Brain microvascular endothelial cell (primary cell): ENCODE data around the gene NDST3.

Source experiments
- DNase-seq: peaks from one replicate; pipeline ENCODE4 v3.0.0-alpha.2; 2020
- H3K27ac ChIP-seq: fragments of 250-450 bp; sonication (Bioruptor Pico); 2 replicates; pipeline ENCODE4 v1.5.1; 2020; ENCODE audit warnings: mild to moderate bottlenecking, moderate library complexity
- H3K27me3 ChIP-seq: fragments of 250-450 bp; sonication (Bioruptor Pico); replicated peaks from 2 replicates; pipeline ENCODE4 v1.5.1; 2020; ENCODE audit warnings: mild to moderate bottlenecking
- H3K36me3 ChIP-seq: fragments of 250-450 bp; sonication (Bioruptor Pico); replicated peaks from 2 replicates; pipeline ENCODE4 v1.5.1; 2020; ENCODE audit warnings: mild to moderate bottlenecking
- H3K4me3 ChIP-seq: 2 replicates; pipeline ENCODE4 v1.5.1; 2011; ENCODE audit warnings: low read depth, mild to moderate bottlenecking, control low read depth, low read length, moderate library complexity
- CTCF ChIP-seq: IDR thresholded peaks from 2 replicates; pipeline ENCODE4 v1.5.1; 2011; ENCODE audit warnings: low read depth, mild to moderate bottlenecking, moderate library complexity, low read length, control low read depth, inconsistent platforms; ENCODE audit errors: missing control alignments
- in situ Hi-C: cut with HindIII; loops from 2 replicates; pipeline ENCODE4 v1.10.0; 2017; ENCODE audit warnings: low sequenced_read_pairs, low pct_ligation_motif_present

The NDST3 gene

GRCh38 chr4:118268780-118269179 lies 234.5 kb downstream of the NDST3 start:
- in situ Hi-C loops: no loop called here
- no peak for TF ChIP-seq CTCF
- no peak overlapping the region for H3K27ac ChIP-seq

GRCh38 chr4:118270492-118270891 lies 236.2 kb downstream of the NDST3 start:
- in situ Hi-C loops: no loop called here
- H3K27me3 ChIP-seq: no peaks in the 10 kb centered on the region
- no peak for DNase-seq
- no peak overlapping the region for H3K4me3 ChIP-seq
- peak; percentile 14 for TF ChIP-seq CTCF
- H3K36me3 ChIP-seq: no peaks in the 10 kb centered on the region
- no peak overlapping the region for H3K27ac ChIP-seq

More at GRCh38 chr4:118268780-118269179, 234.5 kb downstream of the NDST3 start:
- no peak for DNase-seq
- H3K4me3 ChIP-seq: no peak overlapping the region
- H3K27me3 ChIP-seq: no peaks in the 10 kb centered on the region
- H3K36me3 ChIP-seq: no peaks in the 10 kb centered on the region

GRCh38 chr4:118271788-118272187 lies 237.5 kb downstream of the NDST3 start:
- H3K27me3 ChIP-seq: no peaks in the 10 kb centered on the region
- no peak overlapping the region for H3K4me3 ChIP-seq
- in situ Hi-C loops: no loop called here
- no peak for DNase-seq
- no peak overlapping the region for H3K27ac ChIP-seq
- H3K36me3 ChIP-seq: no peaks in the 10 kb centered on the region
- TF ChIP-seq CTCF: no peak

GRCh38 chr4:118273642-118274041 lies 239.4 kb downstream of the NDST3 start:
- TF ChIP-seq CTCF: no peak
- Histone ChIP-seq H3K4me3 (no peak overlapping the region), H3K36me3 (no peaks in the 10 kb centered on the region), H3K27me3 (no peaks in the 10 kb centered on the region), H3K27ac (no peak overlapping the region)
- no peak for DNase-seq
- in situ Hi-C loops: no loop called here

- in situ Hi-C loops: no loop called here
- Histone ChIP-seq H3K36me3 (peaks cover 19% of the 10 kb centered on the region), H3K27ac (no peak overlapping the region), H3K27me3 (no peaks in the 10 kb centered on the region), H3K4me3 (no peak overlapping the region)
- TF ChIP-seq CTCF: no peak
- no peak for DNase-seq
Observed at GRCh38 chr4:118276580-118276979, 242.3 kb downstream of the NDST3 start.

GRCh38 chr4:118277243-118277642 lies 243.0 kb downstream of the NDST3 start:
- Histone ChIP-seq H3K27me3 (no peaks in the 10 kb centered on the region), H3K4me3 (no peak overlapping the region), H3K36me3 (peaks cover 19% of the 10 kb centered on the region), H3K27ac (no peak overlapping the region)
- TF ChIP-seq CTCF: no peak
- no peak for DNase-seq
- in situ Hi-C loops: no loop called here
